Right renal pelvis (tissue), 4 donors: Measurements from ENCODE around the gene TEAD1. TPM values are rescaled to one million over a fixed set of nuclear protein-coding genes. Genes with fewer than 3 reads are reported as not detected.
"Not testable (repeated sequence)": the region's sequence is repeated elsewhere in the genome, so short reads cannot be mapped to it uniquely, and the experiment has no call there.

Source experiments
- DNase-seq, 4 donors: peaks; one replicate each; pipeline ENCODE4 v3.0.0-alpha.2; 2013; ENCODE audit warnings: low read depth in 4 of 4, low spot score in 3 of 4, missing footprints in 1 of 4
- polyA plus RNA-seq, 4 donors: library from polyadenylated mRNA; unstranded; fragments of 120-200 nt; gene quantifications; one replicate each; pipeline ENCODE4 v1.2.1, GENCODE V29; 2013; ENCODE audit not compliant: insufficient read length in 4 of 4

Gene TEAD1
- polyA plus RNA-seq, 4 donors = 79.7 to 89.2 (median 87.6) TPM

GRCh38 chr11:12758117-12758516 lies 83.9 kb downstream of the TEAD1 start:
- not testable (repeated sequence) for DNase-seq

DNA sequence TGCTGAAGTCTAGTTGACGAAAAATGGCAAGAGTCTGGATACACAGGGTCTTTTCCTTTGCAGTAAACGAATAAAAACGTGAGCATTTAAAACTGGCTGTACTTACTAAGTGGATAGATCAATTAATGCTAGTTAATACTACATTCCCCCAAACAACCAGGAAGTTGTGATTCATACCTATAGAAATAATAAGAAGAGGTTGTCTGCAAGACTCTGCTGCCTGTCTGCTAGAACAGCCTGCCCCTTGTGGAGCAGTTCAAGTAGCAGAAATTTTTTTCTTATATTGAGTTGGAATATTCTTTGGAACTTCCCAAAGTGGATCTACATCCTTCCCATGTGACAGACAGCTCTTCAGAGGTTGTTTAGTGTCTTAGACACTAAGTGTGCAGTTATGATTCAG lies 86.8 kb downstream of the TEAD1 start:
- DNase-seq = no peak

- DNase-seq = no peak
Measured at GRCh38 chr11:12762278-12762677, 88.1 kb downstream of the TEAD1 start.

DNA sequence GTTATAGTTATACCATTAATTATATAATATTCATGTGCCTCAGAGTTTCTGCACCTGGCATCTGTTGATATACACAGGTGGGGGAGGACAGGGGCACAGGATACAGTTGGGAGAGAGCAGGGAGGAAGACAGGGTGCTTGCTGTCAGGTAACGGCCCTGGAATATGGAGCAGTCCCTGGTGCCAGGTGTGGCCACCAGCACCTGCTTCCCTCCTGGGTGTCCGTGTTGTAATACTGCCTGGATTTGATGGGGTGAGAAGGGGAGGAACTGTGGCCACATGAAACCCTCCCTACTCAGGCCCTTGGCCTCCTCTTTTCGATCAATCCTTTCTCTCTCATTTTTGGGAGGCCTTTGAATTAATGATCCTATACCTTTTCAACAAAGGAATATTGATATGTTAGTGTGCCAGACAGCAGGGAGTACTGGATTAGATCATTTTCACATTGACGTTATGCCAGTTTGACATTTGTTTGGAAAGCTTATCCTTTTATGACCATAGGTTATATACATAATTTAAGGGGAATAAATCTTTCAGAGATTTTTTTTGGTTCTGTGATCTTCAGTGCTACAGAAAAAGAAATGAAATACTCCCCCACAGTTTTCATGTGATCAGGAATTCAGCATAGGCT lies 88.6 kb downstream of the TEAD1 start:
- no peak for DNase-seq

GRCh38 chr11:12764187-12764914 lies 90.1 kb downstream of the TEAD1 start:
- no peak for DNase-seq

DNA sequence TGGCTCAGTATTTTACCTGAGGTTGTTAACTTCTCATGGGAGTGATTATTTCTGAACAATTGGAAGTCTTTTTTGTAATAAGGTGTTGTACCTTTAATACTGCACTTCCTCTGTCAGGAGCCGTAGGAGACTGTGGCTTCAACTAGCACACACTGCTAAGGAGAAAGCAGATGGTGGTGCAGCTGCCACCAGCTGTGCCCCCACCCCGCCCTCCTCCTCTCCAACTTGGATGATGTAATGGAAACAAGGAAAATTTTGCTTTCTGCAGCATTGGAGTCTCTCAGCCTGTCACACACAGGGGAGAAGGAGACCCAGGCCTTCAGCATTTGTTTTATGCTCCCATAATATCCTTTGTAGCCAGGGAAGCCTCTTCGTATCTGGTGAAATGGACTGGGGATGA lies 91.2 kb downstream of the TEAD1 start:
- DNase-seq = no peak

DNA sequence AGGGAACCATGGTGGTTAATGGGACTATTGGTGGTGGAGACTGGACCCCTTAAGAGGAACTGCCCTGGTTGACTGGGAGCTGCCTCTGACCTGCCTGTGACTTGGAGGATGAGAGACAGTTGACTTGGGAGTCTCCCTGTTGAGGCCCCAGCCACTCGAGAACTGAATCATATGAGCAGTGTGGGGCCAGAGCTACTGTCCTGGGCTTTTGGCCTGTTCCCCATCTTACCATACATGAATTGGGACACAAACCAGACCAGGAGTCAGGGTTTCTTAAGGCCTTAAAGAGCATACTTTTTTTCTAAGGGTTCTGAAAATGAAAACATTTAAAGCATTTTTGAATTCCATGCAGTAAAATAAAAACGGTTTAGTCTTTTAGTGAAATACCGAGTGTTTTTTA lies 92.8 kb downstream of the TEAD1 start:
- DNase-seq = no peak

- DNase-seq = no peak
Measured at GRCh38 chr11:12767577-12767976, 93.4 kb downstream of the TEAD1 start.

- DNase-seq = no peak
Measured at GRCh38 chr11:12768726-12769673, 94.8 kb downstream of the TEAD1 start.

DNA sequence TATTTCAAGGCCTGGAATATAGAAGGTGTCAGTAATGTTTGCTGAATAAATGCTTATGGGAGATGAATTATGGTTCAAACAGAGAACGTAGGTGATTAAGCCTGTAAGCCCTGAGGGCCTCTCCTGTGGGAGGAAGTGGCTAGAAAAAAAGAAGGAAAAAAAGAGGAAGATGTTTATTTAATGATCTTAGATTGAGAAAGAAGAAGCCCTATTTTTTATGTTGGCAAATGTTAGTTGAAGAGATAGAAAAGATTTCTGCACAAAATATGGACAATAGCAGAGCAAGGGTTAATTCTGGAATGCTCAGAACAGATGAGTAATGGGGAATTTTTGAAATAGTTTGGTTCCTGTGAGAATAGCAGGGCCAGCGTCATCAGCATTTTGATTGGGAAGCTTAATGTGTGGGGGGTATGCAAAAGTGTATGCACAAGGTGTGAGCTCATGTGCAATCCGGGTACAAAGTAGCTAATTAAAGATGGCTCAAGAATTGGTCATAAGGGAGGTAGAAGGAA lies 95.7 kb downstream of the TEAD1 start:
- DNase-seq = no peak

GRCh38 chr11:12770435-12770834 lies 96.2 kb downstream of the TEAD1 start:
- no peak for DNase-seq

- no peak for DNase-seq
Measured at GRCh38 chr11:12770966-12771597, 96.9 kb downstream of the TEAD1 start.

DNA sequence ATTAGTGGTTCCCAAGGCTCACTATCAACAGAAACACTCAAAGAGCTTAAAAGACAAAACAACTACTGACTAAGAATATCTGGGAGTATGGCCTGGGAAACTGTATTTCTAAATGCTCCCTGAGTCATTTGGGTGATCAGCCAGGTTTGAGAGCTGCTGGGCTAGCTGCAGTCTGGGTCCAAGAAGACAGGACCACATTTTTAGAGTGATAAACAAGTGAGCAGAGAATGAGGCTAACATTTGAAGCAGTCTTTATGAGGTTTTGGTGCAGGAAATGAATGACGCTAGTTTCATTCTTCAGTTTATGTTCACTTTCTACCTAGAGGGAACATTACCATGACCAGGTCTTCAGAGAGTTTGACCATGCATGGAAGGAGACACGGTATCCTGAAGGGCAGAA lies 97.7 kb downstream of the TEAD1 start:
- no peak for DNase-seq

GRCh38 chr11:12772324-12772723 lies 98.1 kb downstream of the TEAD1 start:
- no peak for DNase-seq

GRCh38 chr11:12773591-12773990 lies 99.4 kb downstream of the TEAD1 start:
- DNase-seq = no peak

GRCh38 chr11:12775955-12776354 lies 101.7 kb downstream of the TEAD1 start:
- DNase-seq = no peak

DNA sequence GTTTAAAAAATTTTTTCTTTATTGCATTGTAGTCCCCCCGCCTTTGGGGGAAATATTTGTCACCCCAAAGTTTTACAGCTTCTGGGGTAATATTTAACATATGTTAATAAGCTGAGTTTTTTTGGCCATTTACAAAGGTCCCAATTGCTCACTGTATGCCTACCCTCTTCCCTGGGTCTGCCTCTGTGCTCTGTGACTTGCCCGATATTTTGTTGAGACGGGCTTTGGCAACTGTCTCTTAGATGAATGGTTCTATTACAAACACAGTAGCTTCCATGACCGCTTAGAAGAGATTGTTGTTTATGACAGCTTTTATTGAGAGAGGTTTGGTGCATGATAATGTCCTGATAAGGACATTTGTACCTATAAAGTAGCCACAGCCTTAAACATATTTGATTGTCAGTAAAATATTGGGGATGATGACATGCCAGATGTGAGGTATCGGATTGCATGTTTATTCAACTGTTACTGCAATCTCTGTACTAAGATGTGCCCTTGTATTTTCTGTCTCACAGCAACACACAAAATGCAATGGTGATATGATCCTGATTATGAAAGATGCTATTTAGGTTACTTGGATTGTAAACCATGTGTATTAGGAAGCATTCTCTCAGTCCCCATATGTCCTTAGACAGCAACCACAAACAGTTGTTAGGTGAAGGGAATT lies 103.1 kb downstream of the TEAD1 start:
- DNase-seq = no peak

DNA sequence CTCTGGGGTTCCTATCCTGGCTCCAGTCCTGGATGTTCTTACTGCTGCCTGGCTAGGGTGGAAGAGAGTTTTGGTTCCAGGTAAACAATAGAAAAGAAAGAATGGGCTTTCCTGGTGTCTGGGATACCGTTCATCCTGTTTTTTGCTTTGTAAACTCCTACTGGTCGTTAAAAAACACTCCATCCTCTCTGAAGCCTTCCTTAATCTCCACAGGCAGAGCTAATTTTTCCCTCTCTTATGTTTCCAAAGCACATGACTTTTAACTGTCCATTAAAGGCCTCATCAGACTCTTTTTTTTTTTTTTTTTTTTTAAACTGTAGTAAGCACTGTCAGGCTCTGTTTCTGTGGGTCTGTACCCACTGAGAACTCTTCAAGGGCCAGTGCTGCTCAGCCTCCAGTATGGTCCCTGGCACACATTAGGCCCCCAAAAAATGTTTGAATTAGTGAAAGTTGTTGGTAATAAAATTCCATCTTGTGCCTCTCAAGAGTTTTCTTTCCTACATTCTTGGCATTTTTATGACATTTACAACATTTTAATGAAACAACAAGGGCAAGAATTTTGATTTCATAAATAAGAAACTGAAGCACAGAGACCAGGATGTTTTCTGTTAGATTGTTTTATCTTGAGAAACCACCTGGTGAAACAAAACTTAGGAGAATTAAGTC lies 104.2 kb downstream of the TEAD1 start:
- no peak for DNase-seq

- DNase-seq = no peak
Measured at GRCh38 chr11:12783765-12784164, 109.5 kb downstream of the TEAD1 start.

GRCh38 chr11:12784445-12784844 lies 110.2 kb downstream of the TEAD1 start:
- no peak for DNase-seq
